GM23338 (cell line): ENCODE measurements around the gene IFT88. TPM values are rescaled to one million over a fixed set of nuclear protein-coding genes. Genes with fewer than 3 reads are reported as not detected.

Source experiments
- ATAC-seq: fragments of 200-7000 bp; cut with Tn5 transposase; 3 replicates; pipeline ENCODE4 v1.9.1; 2020
- DNase-seq: peaks from one replicate; pipeline ENCODE4 v3.0.0-alpha.2; 2015; ENCODE audit warnings: low spot score
- H2AFZ ChIP-seq: fragments of 200-600 bp; sonication (generic); 2 replicates; pipeline ENCODE4 v1.8.0; 2016; ENCODE audit warnings: antibody characterized with exemption, mild to moderate bottlenecking, moderate library complexity
- H3F3A ChIP-seq: fragments of 200-600 bp; sonication (generic); replicated peaks from 2 replicates; pipeline ENCODE4 v1.8.0; 2017; ENCODE audit warnings: antibody characterized with exemption, mixed run types, low read depth
- H3K27ac ChIP-seq: fragments of 200-600 bp; sonication (generic); 2 replicates; pipeline ENCODE4 v1.6.1; 2016; ENCODE audit warnings: low read depth
- H3K27me3 ChIP-seq: fragments of 200-600 bp; sonication (generic); 2 replicates; pipeline ENCODE4 v1.8.0; 2016; ENCODE audit warnings: mild to moderate bottlenecking, mixed run types, moderate library complexity; ENCODE audit not compliant: insufficient read depth
- H3K36me3 ChIP-seq: fragments of 200-600 bp; sonication (generic); 2 replicates; pipeline ENCODE4 v1.8.0; 2016; ENCODE audit warnings: mild to moderate bottlenecking; ENCODE audit not compliant: insufficient read depth
- H3K4me1 ChIP-seq: fragments of 200-600 bp; sonication (generic); 2 replicates; pipeline ENCODE4 v1.8.0; 2016; ENCODE audit warnings: mild to moderate bottlenecking, moderate library complexity; ENCODE audit not compliant: insufficient read depth
- H3K4me2 ChIP-seq: fragments of 200-600 bp; sonication (generic); 2 replicates; pipeline ENCODE4 v1.7.1; 2017; ENCODE audit warnings: mixed run types
- H3K4me3 ChIP-seq: fragments of 200-600 bp; sonication (generic); 2 replicates; pipeline ENCODE4 v1.6.1; 2016; ENCODE audit warnings: mixed run types
- H3K79me2 ChIP-seq: fragments of 200-600 bp; sonication (generic); replicated peaks from 2 replicates; pipeline ENCODE4 v1.8.0; 2017; ENCODE audit warnings: mild to moderate bottlenecking; ENCODE audit not compliant: insufficient read depth
- H3K9me2 ChIP-seq: fragments of 200-600 bp; sonication (generic); 2 replicates; pipeline ENCODE4 v1.8.0; 2017; ENCODE audit not compliant: insufficient read depth
- H4K20me1 ChIP-seq: fragments of 200-600 bp; sonication (generic); replicated peaks from 2 replicates; pipeline ENCODE4 v1.8.0; 2017; ENCODE audit warnings: mild to moderate bottlenecking; ENCODE audit not compliant: insufficient read depth
- H3K27ac Mint-ChIP-seq: 2 replicates; pipeline ENCODE4 v1.8.0; 2020; ENCODE audit warnings: inconsistent platforms, mild to moderate bottlenecking, moderate library complexity, mixed read lengths
- H3K27me3 Mint-ChIP-seq: 3 replicates; pipeline ENCODE4 v1.8.0; 2022; ENCODE audit warnings: low read depth, mild to moderate bottlenecking, moderate library complexity, mixed read lengths, inconsistent platforms; ENCODE audit not compliant: insufficient read depth, poor library complexity
- H3K36me3 Mint-ChIP-seq: 3 replicates; pipeline ENCODE4 v1.8.0; 2021; ENCODE audit warnings: low read depth, mild to moderate bottlenecking, inconsistent platforms, moderate library complexity, mixed read lengths
- H3K4me1 Mint-ChIP-seq: 3 replicates; pipeline ENCODE4 v1.8.0; 2020; ENCODE audit warnings: mild to moderate bottlenecking, inconsistent platforms, mixed read lengths
- H3K4me3 Mint-ChIP-seq: 3 replicates; pipeline ENCODE4 v1.8.0; 2021; ENCODE audit warnings: moderate library complexity, mild to moderate bottlenecking, inconsistent platforms, mixed read lengths
- H3K9me3 Mint-ChIP-seq: 3 replicates; pipeline ENCODE4 v1.8.0; 2020; ENCODE audit warnings: moderate library complexity, mild to moderate bottlenecking, inconsistent platforms, mixed read lengths
- CREB1 ChIP-seq: fragments of 250-450 bp; sonication (Bioruptor Pico); IDR thresholded peaks from 2 replicates; pipeline ENCODE4 v1.5.0; 2020; ENCODE audit warnings: low read depth, mild to moderate bottlenecking, moderate library complexity
- EZH2 ChIP-seq: fragments of 200-600 bp; sonication (generic); IDR thresholded peaks from one replicate; pipeline ENCODE4 v1.8.0; 2017; ENCODE audit warnings: antibody characterized with exemption, mild to moderate bottlenecking, low read depth; ENCODE audit not compliant: unreplicated experiment
- EZH2phosphoT487 ChIP-seq: fragments of 200-600 bp; sonication (generic); IDR thresholded peaks from one replicate; pipeline ENCODE4 v1.8.1; 2018; ENCODE audit warnings: antibody characterized with exemption; ENCODE audit not compliant: unreplicated experiment
- POLR2AphosphoS5 ChIP-seq: IDR thresholded peaks from 2 replicates; pipeline ENCODE4 v1.6.1; 2016; ENCODE audit warnings: antibody characterized with exemption, low read depth
- ZNF114 ChIP-seq: fragments of 250-450 bp; sonication (Bioruptor Pico); IDR thresholded peaks from 2 replicates; pipeline ENCODE4 v1.5.0; 2020; ENCODE audit warnings: mild to moderate bottlenecking, moderate library complexity
- ZNF331 ChIP-seq: fragments of 250-450 bp; sonication (Bioruptor Pico); IDR thresholded peaks from 2 replicates; pipeline ENCODE4 v1.5.0; 2020; ENCODE audit warnings: low read depth, mild to moderate bottlenecking, moderate library complexity
- polyA plus RNA-seq: library from polyadenylated mRNA; unstranded; fragments of >200 nt; fragmentation: Nextera tagmentation; extraction: Ambion mirVana; gene quantifications from 2 replicates; pipeline ENCODE4 v1.2.1, GENCODE V29; 2016
- total RNA-seq: library from RNA; depleted of rRNA; stranded (reverse); fragments of >200 nt; shearing (Covaris generic); gene quantifications from 2 replicates; pipeline ENCODE4 v1.2.3, GENCODE V29; 2014
- TF ChIP-seq, protein P1 (sequence below): IDR thresholded peaks from 2 replicates; pipeline ENCODE4 v1.6.1; 2016; ENCODE audit warnings: antibody characterized with exemption
- TF ChIP-seq, protein P2 (sequence below), 2 experiments: fragments of 200-600 bp in 1 of 2; sonication (generic) in 1 of 2; conservative IDR thresholded peaks; 2 replicates each; pipeline versions ENCODE4 v1.5.1 to v1.6.1; 2016 to 2017; ENCODE audit warnings: antibody characterized with exemption in 2 of 2, low read depth in 2 of 2, mild to moderate bottlenecking in 2 of 2, moderate library complexity in 1 of 2
- TF ChIP-seq, protein P3 (sequence below): IDR thresholded peaks from one replicate; pipeline ENCODE4 v1.6.1; 2018; ENCODE audit warnings: antibody characterized with exemption; ENCODE audit not compliant: unreplicated experiment

The IFT88 gene
- total and polyA plus RNA-seq, 2 experiments from 2014 or later, result 8.2 to 8.7 TPM

DNA sequence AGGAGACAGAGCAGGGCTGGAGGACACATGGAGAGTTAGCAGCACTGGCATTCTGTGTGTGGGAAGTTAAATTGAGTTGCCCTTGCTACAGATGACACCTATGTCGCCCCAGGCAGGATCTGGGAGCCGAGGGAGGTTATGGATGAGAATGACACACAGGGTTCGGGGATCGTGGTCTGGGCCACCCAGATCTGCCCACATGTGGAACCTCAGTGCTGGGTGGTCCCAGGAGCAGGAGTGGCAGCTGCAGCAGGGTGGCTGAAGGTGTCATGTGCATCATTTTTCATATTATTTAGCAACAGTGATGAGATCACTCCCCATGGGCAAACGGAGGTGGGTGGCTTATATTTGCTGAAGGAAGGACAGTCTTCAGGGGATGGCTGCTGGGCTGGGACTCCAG, 139.7 kb downstream of the IFT88 start:
- H3F3A ChIP-seq, result peaks cover 4% of the 10 kb centered on the region; the same call in 1 of the 2 replicates
- no peak overlapping the region for H3K27ac ChIP-seq
- H3K36me3 ChIP-seq, result no peaks in the 10 kb centered on the region
- no peak overlapping the region for H2AFZ ChIP-seq
- no peak overlapping the region for H3K4me2 ChIP-seq
- Mint-ChIP-seq H3K27ac (no peak overlapping the region), H3K4me3 (no peak overlapping the region), H3K27me3 (peaks cover 35% of the 10 kb centered on the region), H3K4me1 (peaks cover 13% of the 10 kb centered on the region), H3K9me3 (no peaks in the 10 kb centered on the region), H3K36me3 (no peaks in the 10 kb centered on the region; the same call in 2 of the 3 replicates)
- no peak overlapping the region for H3K4me3 ChIP-seq
- TF ChIP-seq EZH2, result no peak
- TF ChIP-seq ZNF331 (CRISPR knock-in tag), result no peak
- TF ChIP-seq, protein P1, sequence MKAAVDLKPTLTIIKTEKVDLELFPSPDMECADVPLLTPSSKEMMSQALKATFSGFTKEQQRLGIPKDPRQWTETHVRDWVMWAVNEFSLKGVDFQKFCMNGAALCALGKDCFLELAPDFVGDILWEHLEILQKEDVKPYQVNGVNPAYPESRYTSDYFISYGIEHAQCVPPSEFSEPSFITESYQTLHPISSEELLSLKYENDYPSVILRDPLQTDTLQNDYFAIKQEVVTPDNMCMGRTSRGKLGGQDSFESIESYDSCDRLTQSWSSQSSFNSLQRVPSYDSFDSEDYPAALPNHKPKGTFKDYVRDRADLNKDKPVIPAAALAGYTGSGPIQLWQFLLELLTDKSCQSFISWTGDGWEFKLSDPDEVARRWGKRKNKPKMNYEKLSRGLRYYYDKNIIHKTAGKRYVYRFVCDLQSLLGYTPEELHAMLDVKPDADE, result no peak
- TF ChIP-seq CREB1, result no peak
- TF ChIP-seq EZH2phosphoT487, result no peak
- TF ChIP-seq, protein P2, sequence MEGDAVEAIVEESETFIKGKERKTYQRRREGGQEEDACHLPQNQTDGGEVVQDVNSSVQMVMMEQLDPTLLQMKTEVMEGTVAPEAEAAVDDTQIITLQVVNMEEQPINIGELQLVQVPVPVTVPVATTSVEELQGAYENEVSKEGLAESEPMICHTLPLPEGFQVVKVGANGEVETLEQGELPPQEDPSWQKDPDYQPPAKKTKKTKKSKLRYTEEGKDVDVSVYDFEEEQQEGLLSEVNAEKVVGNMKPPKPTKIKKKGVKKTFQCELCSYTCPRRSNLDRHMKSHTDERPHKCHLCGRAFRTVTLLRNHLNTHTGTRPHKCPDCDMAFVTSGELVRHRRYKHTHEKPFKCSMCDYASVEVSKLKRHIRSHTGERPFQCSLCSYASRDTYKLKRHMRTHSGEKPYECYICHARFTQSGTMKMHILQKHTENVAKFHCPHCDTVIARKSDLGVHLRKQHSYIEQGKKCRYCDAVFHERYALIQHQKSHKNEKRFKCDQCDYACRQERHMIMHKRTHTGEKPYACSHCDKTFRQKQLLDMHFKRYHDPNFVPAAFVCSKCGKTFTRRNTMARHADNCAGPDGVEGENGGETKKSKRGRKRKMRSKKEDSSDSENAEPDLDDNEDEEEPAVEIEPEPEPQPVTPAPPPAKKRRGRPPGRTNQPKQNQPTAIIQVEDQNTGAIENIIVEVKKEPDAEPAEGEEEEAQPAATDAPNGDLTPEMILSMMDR (conservative IDR thresholded peaks at IDR 0.05; ENCODE audit: low read depth in 2 of 2), result no peak
- no peak for TF ChIP-seq POLR2AphosphoS5
- TF ChIP-seq, protein P3, sequence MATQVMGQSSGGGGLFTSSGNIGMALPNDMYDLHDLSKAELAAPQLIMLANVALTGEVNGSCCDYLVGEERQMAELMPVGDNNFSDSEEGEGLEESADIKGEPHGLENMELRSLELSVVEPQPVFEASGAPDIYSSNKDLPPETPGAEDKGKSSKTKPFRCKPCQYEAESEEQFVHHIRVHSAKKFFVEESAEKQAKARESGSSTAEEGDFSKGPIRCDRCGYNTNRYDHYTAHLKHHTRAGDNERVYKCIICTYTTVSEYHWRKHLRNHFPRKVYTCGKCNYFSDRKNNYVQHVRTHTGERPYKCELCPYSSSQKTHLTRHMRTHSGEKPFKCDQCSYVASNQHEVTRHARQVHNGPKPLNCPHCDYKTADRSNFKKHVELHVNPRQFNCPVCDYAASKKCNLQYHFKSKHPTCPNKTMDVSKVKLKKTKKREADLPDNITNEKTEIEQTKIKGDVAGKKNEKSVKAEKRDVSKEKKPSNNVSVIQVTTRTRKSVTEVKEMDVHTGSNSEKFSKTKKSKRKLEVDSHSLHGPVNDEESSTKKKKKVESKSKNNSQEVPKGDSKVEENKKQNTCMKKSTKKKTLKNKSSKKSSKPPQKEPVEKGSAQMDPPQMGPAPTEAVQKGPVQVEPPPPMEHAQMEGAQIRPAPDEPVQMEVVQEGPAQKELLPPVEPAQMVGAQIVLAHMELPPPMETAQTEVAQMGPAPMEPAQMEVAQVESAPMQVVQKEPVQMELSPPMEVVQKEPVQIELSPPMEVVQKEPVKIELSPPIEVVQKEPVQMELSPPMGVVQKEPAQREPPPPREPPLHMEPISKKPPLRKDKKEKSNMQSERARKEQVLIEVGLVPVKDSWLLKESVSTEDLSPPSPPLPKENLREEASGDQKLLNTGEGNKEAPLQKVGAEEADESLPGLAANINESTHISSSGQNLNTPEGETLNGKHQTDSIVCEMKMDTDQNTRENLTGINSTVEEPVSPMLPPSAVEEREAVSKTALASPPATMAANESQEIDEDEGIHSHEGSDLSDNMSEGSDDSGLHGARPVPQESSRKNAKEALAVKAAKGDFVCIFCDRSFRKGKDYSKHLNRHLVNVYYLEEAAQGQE, result no peak
- no peaks in the 10 kb centered on the region for H4K20me1 ChIP-seq
- DNase-seq (no peak), ATAC-seq (no peak)
- H3K79me2 ChIP-seq, result no peaks in the 10 kb centered on the region
- peaks cover 17% of the 10 kb centered on the region for H3K27me3 ChIP-seq
- peaks cover 7% of the 10 kb centered on the region for H3K4me1 ChIP-seq
- H3K9me2 ChIP-seq, result no peaks in the 10 kb centered on the region

DNA sequence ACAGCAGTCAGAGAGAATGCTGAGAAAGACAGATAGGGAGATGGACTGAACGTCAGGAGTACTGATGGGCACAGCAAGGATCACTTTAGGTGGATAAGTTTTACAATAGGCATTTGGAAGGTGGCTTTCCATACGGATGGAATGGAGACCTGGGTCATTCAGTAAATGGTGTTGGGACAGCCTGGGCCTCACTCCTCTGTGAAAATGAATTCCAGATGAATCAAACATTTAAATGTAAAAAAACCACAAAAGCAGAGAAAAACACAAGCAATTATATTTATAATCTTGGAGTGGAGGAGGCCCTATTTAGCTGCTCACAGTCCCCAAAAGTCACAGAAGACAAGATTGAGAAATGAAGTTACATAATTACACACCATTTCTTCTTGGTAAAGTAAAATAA, 141.3 kb downstream of the IFT88 start:
- H3K36me3 Mint-ChIP-seq, result no peaks in the 10 kb centered on the region; the same call in 2 of the 3 replicates
- no peak for ATAC-seq
- TF ChIP-seq EZH2 (no peak), POLR2AphosphoS5 (no peak), ZNF114 (CRISPR knock-in tag) (no peak)

More for the DNA sequence above, 141.3 kb downstream of the IFT88 start:
- Mint-ChIP-seq H3K4me3 (no peak overlapping the region), H3K9me3 (no peaks in the 10 kb centered on the region), H3K4me1 (peaks cover 14% of the 10 kb centered on the region), H3K27me3 (peaks cover 28% of the 10 kb centered on the region), H3K27ac (no peak overlapping the region)
- no peaks in the 10 kb centered on the region for H3K36me3 ChIP-seq
- H4K20me1 ChIP-seq, result no peaks in the 10 kb centered on the region
- peaks cover 1% of the 10 kb centered on the region; the same call in 1 of the 2 replicates for H3K27me3 ChIP-seq
- H3K9me2 ChIP-seq, result no peaks in the 10 kb centered on the region
- no peak overlapping the region for H3K4me2 ChIP-seq
- H2AFZ ChIP-seq, result no peak overlapping the region
- no peaks in the 10 kb centered on the region for H3K79me2 ChIP-seq
- no peak overlapping the region for H3K4me3 ChIP-seq
- peaks cover 5% of the 10 kb centered on the region for H3K4me1 ChIP-seq
- H3K27ac ChIP-seq, result no peak overlapping the region
- DNase-seq, result no peak
- H3F3A ChIP-seq, result peaks cover 4% of the 10 kb centered on the region; the same call in 1 of the 2 replicates
